ENCODE data around the gene SKOR1. TPM values are rescaled to one million over a fixed set of nuclear protein-coding genes. Genes with fewer than 3 reads are reported as not detected.

SKOR1 gene
- total and polyA plus RNA-seq, 12 donors = 0.07 to 0.40 (median 0.15) TPM

GRCh38 chr15:67834581-67835296, 9.4 kb downstream of the SKOR1 start:
- intact Hi-C loops (cut with DNase I) = loop anchor here (2.0 to 10.0 kb wide), 10 partner anchors 60 to 890 kb away; partner anchors contain the start of genes C15orf61 (in 4 of the 10) and MAP2K5 (in 1 of the 10)
- H3K4me1 ChIP-seq = peaks cover 19 to 63% (median 49%) of the 10 kb centered on the region in 9 donors
- ATAC-seq (peak in 1 of 8 donors; percentile 3), DNase-seq (no peak)
- no peaks in the 10 kb centered on the region for H3K36me3 ChIP-seq
- WGBS, 2 donors = 1 to 2% methylated on average over 56 to 59 of the region's 59 CpGs
- H3K4me3 ChIP-seq = peak overlapping the region; percentile 12 to 52 (median 45)
- H3K27me3 ChIP-seq = peaks cover 38 to 67% (median 65%) of the 10 kb centered on the region in 7 donors
- TF ChIP-seq CTCF (IDR thresholded peaks at IDR 0.05) = no peak
- no peak overlapping the region for H3K27ac ChIP-seq
- no peaks in the 10 kb centered on the region for H3K9me3 ChIP-seq

GRCh38 chr15:67835297-67836133, 10.2 kb downstream of the SKOR1 start:
- Histone ChIP-seq H3K4me3 (peak overlapping the region; percentile 12 to 52 (median 45)), H3K27ac (peak overlapping the region in 1 of 10 donors; percentile 0), H3K27me3 (peaks cover 30 to 59% (median 57%) of the 10 kb centered on the region in 7 donors), H3K36me3 (no peaks in the 10 kb centered on the region), H3K4me1 (peaks cover 19 to 58% (median 49%) of the 10 kb centered on the region in 9 donors), H3K9me3 (no peaks in the 10 kb centered on the region)
- DNase-seq (no peak), ATAC-seq (no peak)
- no peak for TF ChIP-seq CTCF (IDR thresholded peaks at IDR 0.05)
- intact Hi-C loops (cut with DNase I) = loop anchor here (1.0 to 10.0 kb wide), 13 partner anchors 61 to 891 kb away; partner anchors contain the start of genes C15orf61 (in 3 of the 10) and MAP2K5 (in 1 of the 10)
- 2 to 3% methylated on average over 52 to 59 of the region's 59 CpGs for WGBS, 2 donors

GRCh38 chr15:67836134-67836455, 10.8 kb downstream of the SKOR1 start:
- intact Hi-C loops (cut with DNase I) = loop anchor here (1.0 to 10.0 kb wide), 13 partner anchors 61 to 891 kb away; partner anchors contain the start of genes C15orf61 (in 3 of the 10) and MAP2K5 (in 1 of the 10)
- no peaks in the 10 kb centered on the region for H3K9me3 ChIP-seq
- TF ChIP-seq CTCF (IDR thresholded peaks at IDR 0.05) = no peak
- H3K4me3 ChIP-seq = peak overlapping the region; percentile 10 to 52 (median 45)
- no peak for ATAC-seq
- peaks cover 27 to 53% (median 51%) of the 10 kb centered on the region in 7 donors for H3K27me3 ChIP-seq
- H3K27ac ChIP-seq = peak overlapping the region in 1 of 10 donors; percentile 0
- WGBS, 2 donors = 1 to 4% methylated on average over 16 of the region's 16 CpGs
- H3K36me3 ChIP-seq = no peaks in the 10 kb centered on the region
- H3K4me1 ChIP-seq = peaks cover 19 to 62% (median 50%) of the 10 kb centered on the region in 9 donors
- DNase-seq = no peak

GRCh38 chr15:67836477-67836876, 11.2 kb downstream of the SKOR1 start:
- ATAC-seq (no peak), DNase-seq (no peak)
- peak; percentile 64 to 90 (median 85) for TF ChIP-seq CTCF (IDR thresholded peaks at IDR 0.05)
- H3K9me3 ChIP-seq = no peaks in the 10 kb centered on the region
- H3K36me3 ChIP-seq = no peaks in the 10 kb centered on the region
- peak overlapping the region in 9 of 10 donors; percentile 10 to 52 (median 45) for H3K4me3 ChIP-seq
- WGBS, 2 donors = 36 to 37% methylated on average over 8 of the region's 8 CpGs
- peak overlapping the region in 1 of 10 donors; percentile 0 for H3K27ac ChIP-seq
- H3K4me1 ChIP-seq = peaks cover 21 to 66% (median 53%) of the 10 kb centered on the region in 9 donors
- intact Hi-C loops (cut with DNase I) = loop anchor here (1.0 to 10.0 kb wide), 13 partner anchors 62 to 892 kb away; partner anchors contain the start of genes C15orf61 (in 3 of the 10) and MAP2K5 (in 1 of the 10)
- H3K27me3 ChIP-seq = peaks cover 23 to 49% (median 47%) of the 10 kb centered on the region in 7 donors

All from heart right ventricle (tissue), 16 donors.